GM19238 (cell line): Measurements from ENCODE around the gene ETAA1.

Source experiments
- DNase-seq: peaks from one replicate; pipeline ENCODE4 v3.0.0; 2011; ENCODE audit warnings: low spot score; ENCODE audit not compliant: insufficient read length

ETAA1 gene

DNA sequence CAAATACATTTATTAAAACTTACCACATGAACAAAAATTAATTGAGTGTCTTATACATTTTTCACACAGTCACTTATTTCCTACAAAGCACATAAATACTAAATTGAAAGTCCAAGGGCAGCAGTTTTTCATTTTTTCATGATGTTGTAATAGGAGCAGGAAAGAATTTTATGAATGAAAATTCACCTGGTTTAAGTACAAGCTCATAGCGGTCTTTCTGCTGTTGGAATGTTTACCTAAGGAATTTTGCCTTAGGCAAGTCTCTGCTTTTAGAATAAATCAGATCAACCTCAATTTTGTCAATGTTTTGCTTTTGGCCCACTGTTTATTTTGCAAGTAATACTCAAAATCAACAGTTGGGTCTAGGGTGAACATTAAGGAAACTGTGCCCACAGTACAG is 40.0 kb downstream of the ETAA1 start:
- DNase-seq = no peak

DNA sequence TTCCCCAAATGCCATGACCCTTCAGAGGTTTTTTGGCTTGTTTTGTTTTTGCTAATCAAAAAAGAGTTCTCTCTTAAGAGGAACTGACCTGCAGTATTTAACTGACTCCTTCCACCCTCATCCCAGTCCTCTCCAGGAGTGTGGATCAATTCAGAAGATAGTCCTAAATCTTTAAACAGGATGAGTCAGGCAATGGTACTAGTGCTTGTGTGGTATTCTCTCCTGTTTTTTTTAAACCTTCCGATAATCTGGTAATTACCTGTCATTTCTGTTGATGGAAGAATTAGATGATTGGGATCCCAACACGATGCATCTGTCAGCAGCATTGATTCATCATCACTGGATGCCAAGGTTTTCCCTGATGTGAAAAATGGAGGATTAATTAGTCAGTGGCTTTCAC is 41.2 kb downstream of the ETAA1 start:
- DNase-seq = no peak

DNA sequence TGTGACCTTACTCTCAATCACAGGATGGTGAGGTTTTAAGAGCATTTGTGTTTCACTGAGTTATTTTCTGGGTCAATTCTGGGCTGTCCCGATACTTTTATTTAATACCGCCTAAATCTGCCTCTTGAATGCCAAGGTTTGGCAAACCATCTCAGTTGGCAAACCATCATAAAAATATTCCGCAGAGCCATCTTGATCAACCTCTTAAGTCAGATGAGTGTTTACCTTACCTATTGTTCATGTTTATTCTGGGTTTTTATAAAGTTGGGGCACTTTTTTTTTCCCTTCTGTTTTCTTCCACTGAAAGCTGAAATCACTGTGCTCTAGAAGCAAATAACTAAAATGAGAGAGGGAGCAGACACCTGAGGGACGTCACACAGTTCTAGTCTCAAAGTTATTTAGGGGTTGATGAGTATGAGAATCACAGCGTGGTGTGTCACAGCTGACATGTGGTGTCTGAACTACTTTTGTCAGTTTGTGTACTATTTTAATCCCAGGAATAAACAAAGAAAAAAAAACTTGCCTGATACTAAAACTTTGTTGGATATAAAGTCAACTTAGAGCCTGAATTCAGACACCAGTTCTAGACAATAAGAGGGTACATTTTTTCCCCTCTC is 48.6 kb downstream of the ETAA1 start:
- DNase-seq = no peak

DNA sequence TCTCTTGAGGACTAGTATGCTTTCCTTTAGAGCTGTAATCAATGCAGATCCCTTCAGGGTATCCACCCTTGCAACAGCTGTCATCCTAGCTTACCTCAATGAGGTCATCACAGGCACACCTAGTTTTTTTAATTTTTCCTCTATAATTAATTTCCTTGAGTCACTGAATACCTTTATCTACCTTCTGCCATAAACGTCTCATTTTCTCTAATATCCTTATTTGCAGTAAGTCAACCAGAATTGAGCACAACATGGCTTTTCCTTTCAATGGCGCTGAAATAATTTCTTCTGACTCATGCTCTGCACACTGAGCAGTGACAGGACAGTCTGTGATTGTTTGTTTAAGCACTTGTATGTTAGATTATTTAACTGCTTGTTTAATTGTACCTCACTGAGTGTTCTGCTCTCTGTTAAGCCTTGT is 49.4 kb downstream of the ETAA1 start:
- no peak for DNase-seq

DNA sequence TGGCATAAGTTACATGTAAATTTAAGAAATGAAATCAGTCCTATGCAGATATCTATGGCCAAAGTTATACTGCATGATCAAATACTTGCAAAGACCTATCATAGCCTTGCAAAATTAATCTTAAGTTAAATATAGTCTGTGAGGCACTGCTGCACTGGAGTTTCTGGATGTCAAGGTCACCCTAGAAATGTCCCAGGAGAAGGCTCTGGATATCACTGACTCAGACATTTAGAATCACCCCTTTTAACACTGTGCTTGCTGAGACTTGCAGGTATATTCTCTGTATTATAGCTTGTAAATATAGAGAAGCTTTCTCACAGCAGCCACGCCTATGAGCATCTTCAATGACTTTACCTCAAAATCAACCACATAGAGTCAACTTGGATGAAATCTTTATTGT is 51.5 kb downstream of the ETAA1 start:
- no peak for DNase-seq

DNA sequence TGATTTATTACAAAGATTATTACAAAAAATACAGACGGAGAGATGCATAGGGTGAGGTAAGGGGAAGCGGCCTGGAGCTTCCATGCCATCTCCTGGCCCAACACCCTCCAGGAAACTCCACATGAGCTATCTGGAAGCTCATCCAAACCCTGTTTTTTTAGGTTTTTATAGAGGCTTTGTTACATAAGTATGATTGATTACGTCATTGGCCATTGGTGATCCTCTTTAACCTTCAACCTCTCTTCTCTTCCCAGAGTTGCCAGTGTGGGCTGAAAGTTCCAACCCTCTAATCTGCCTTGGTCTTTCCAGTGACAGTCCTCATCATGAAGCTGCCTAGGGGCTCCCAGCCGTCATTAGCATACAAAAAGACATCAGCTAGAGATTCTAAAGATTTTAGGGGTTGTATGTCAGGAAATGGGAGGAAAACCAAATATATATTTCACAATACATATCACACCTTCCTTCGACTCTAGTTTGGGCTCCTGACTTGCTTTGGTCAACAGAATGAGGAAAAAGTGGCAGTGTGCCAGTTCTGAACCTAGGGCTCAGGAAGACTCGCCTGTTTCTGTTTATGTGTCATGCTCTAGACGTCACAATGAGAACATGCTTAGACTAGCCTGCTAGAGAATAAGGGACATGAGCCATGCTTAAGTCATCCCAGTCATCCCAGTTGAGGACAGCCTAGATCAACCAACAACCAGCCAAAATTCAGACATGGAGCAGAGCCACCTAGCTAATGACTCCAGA is 54.1 kb downstream of the ETAA1 start:
- no peak for DNase-seq

DNA sequence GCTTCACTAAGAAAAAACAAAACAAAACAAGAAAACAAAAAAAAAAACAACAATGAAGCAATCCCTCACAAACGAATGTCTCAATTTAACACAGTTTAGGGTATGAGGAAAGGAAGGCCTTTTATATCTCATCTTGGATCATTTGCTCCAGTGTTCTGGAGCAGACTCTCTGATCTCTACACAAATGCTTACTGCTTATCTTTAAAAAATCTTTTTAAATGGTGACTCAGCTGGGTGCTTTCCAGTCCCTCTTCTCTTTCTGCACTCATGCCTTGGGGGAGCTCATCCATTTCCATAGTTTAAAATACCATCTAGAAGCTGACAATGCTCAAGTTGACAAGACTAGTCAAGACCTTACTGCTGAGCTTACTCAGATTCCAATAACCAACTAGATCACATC is 56.2 kb downstream of the ETAA1 start:
- no peak for DNase-seq

DNA sequence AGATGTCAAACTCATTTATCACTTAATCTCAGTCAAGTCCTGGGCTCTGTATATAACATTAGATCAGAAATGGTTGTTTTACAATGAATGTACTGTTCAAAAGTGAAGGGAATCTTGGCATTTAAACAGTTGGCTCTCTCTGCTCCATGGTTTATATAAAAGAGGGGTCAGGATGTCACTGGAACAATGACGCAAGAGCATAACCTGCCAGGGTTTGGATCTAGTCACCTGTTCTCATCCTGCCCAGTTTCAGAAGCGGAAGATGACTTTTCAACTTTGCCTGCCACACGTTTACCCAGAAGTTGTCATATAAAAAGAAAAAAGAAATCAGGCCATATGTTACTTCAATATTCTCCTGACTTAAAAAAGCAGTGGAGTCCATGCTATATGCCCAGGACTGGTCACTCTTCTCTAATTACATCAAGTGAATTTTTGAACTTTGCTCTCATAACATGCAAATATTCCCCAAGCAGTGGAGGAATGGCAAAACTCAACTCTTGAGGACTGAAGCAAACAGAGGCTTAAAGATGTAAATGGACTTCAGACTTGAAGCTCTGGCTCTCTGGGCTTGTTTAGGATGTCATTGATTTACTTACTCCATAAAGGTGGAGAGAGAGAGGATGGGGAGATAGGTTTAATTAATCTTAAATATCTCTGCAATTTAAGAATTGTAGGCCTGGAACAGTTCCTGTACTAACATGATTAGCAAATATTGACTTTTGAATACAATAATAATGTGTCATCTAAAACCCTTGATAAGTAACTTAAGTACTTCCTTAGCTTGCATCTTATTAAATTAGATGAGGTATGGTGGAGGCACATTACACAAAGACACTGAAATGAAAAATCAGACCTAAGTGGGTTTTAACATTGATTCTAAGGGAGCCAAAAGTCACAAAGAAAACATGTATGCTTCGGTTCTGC is 58.3 kb downstream of the ETAA1 start:
- DNase-seq = no peak

DNA sequence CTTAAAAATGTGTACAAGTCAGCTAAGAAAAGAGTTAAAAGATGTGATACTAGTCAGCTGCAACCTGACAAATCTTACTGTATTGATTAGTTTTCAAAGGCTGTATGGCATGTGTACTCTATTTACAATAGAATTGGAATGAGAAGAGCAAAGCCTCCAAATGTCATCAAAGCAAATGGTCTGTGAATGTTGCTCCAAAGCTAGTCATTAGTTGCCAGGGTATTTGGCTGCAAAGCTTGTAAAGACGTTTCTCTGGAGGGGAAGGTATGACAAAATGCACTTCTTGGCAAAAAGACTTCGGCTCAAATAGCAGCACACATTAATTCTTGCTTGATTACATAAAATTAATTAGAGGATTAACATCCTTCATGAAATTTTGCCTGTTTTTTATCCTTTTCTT is 59.3 kb downstream of the ETAA1 start:
- DNase-seq = no peak

DNA sequence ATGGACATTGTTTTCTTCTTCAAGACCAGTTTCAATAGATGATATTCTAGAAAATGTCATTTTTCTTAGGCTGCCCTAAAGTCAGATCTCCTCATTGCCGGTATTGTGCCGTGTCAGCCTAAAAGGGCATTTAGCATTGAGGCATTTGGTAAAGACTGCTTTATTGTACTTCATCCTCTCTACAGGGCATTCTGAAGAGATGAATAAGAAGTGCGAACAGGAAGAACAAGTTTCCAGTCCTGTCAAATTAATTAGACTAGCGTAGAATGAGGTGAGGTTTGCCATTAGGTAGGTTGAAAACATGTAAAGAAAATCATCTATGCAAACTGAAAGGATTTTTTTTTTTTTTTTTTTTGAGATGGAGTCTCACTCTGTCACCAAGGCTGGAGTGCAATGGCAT is 60.6 kb downstream of the ETAA1 start:
- DNase-seq = no peak

DNA sequence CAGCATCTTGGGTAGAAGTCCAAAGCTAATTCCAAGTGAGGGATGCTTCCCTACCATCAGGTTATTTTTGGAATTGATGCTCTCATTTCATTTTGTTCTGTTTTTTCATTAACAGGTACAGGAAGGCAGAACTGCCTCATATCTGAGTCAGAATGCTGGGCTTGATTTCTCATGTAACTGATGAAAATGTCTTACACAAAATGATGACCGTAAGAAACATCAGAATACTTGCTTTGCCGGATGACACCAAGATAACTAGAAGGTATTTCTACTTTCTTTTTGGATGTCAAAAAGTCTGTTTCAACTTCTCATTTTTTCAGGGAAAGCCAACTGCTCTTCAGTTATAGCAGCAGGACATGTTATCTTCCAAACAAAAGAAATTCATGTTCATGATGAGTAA is 62.6 kb downstream of the ETAA1 start:
- DNase-seq = no peak
